HUES6 (cell line): ENCODE data around the gene TRPM3.
"Not testable (repeated sequence)": the region's sequence is repeated elsewhere in the genome, so short reads cannot be mapped to it uniquely, and the experiment has no call there.

Experiments
- H3K27ac ChIP-seq: 2 replicates; pipeline ENCODE4 v1.7.0; 2013; ENCODE audit warnings: low read depth, mild to moderate bottlenecking, low read length, inconsistent platforms
- H3K27me3 ChIP-seq: 2 replicates; pipeline ENCODE4 v1.6.1; 2013; ENCODE audit warnings: low read length; ENCODE audit not compliant: control insufficient read depth, insufficient read depth
- H3K36me3 ChIP-seq: 2 replicates; pipeline ENCODE4 v1.6.1; 2013; ENCODE audit warnings: low read length; ENCODE audit not compliant: control insufficient read depth, insufficient read depth
- H3K4me1 ChIP-seq: 2 replicates; pipeline ENCODE4 v1.6.1; 2013; ENCODE audit warnings: low read length; ENCODE audit not compliant: control insufficient read depth, insufficient read depth
- H3K4me3 ChIP-seq: 2 replicates; pipeline ENCODE4 v1.5.1; 2013; ENCODE audit warnings: low read depth, low read length
- H3K9ac ChIP-seq: one replicate; pipeline ENCODE4 v1.6.1; 2013; ENCODE audit warnings: mild to moderate bottlenecking, low read length
- H3K9me3 ChIP-seq: 2 replicates; pipeline ENCODE4 v1.6.1; 2013; ENCODE audit warnings: low read depth, low read length; ENCODE audit not compliant: control insufficient read depth, insufficient read depth

The TRPM3 gene

GRCh38 chr9:70778568-70778967, 342.9 kb downstream of the TRPM3 start:
- no peaks in the 10 kb centered on the region for H3K4me1 ChIP-seq
- H3K9me3 ChIP-seq = no peaks in the 10 kb centered on the region
- H3K36me3 ChIP-seq = no peaks in the 10 kb centered on the region
- no peak overlapping the region for H3K4me3 ChIP-seq
- H3K27ac ChIP-seq = no peak overlapping the region
- no peak overlapping the region for H3K9ac ChIP-seq
- no peaks in the 10 kb centered on the region for H3K27me3 ChIP-seq

GRCh38 chr9:70773579-70773978, 347.8 kb downstream of the TRPM3 start:
- Histone ChIP-seq H3K36me3 (no peaks in the 10 kb centered on the region), H3K4me3 (no peak overlapping the region), H3K9ac (no peak overlapping the region), H3K4me1 (no peaks in the 10 kb centered on the region), H3K27ac (no peak overlapping the region), H3K27me3 (no peaks in the 10 kb centered on the region), H3K9me3 (no peaks in the 10 kb centered on the region)

- H3K36me3 ChIP-seq = no peaks in the 10 kb centered on the region
- H3K27ac ChIP-seq = no peak overlapping the region
- no peaks in the 10 kb centered on the region for H3K27me3 ChIP-seq
- no peaks in the 10 kb centered on the region for H3K9me3 ChIP-seq
- H3K9ac ChIP-seq = no peak overlapping the region
- no peak overlapping the region for H3K4me3 ChIP-seq
- H3K4me1 ChIP-seq = no peaks in the 10 kb centered on the region
These were observed 348.8 kb downstream of the TRPM3 start for GRCh38 chr9:70772601-70773000.

GRCh38 chr9:70765946-70766345, 355.5 kb downstream of the TRPM3 start:
- no peak overlapping the region for H3K4me3 ChIP-seq
- 0 out of 2 replicates have a peak, but pooled peaks cover 2% of the 10 kb centered on the region for H3K4me1 ChIP-seq
- no peak overlapping the region for H3K9ac ChIP-seq
- no peaks in the 10 kb centered on the region for H3K36me3 ChIP-seq
- H3K27ac ChIP-seq = no peak overlapping the region
- no peaks in the 10 kb centered on the region for H3K27me3 ChIP-seq
- H3K9me3 ChIP-seq = no peaks in the 10 kb centered on the region

GRCh38 chr9:70761139-70761670, 360.2 kb downstream of the TRPM3 start:
- no peaks in the 10 kb centered on the region for H3K27me3 ChIP-seq
- H3K4me3 ChIP-seq = no peak overlapping the region
- 0 out of 2 replicates have a peak, but pooled peaks cover 2% of the 10 kb centered on the region for H3K4me1 ChIP-seq
- no peak overlapping the region for H3K9ac ChIP-seq
- H3K36me3 ChIP-seq = no peaks in the 10 kb centered on the region
- no peak overlapping the region for H3K27ac ChIP-seq
- no peaks in the 10 kb centered on the region for H3K9me3 ChIP-seq

- Histone ChIP-seq H3K4me1 (0 out of 2 replicates have a peak, but pooled peaks cover 2% of the 10 kb centered on the region), H3K36me3 (no peaks in the 10 kb centered on the region), H3K27me3 (no peaks in the 10 kb centered on the region), H3K27ac (no peak overlapping the region), H3K9ac (no peak overlapping the region), H3K9me3 (no peaks in the 10 kb centered on the region), H3K4me3 (no peak overlapping the region)
These were observed 361.2 kb downstream of the TRPM3 start for GRCh38 chr9:70760228-70760627.

- no peak overlapping the region for H3K9ac ChIP-seq
- no peaks in the 10 kb centered on the region for H3K9me3 ChIP-seq
- H3K27me3 ChIP-seq = no peaks in the 10 kb centered on the region
- no peak overlapping the region for H3K4me3 ChIP-seq
- no peaks in the 10 kb centered on the region for H3K36me3 ChIP-seq
- no peak overlapping the region for H3K27ac ChIP-seq
- no peaks in the 10 kb centered on the region for H3K4me1 ChIP-seq
These were observed 368.1 kb downstream of the TRPM3 start for GRCh38 chr9:70753311-70753710.

GRCh38 chr9:70749066-70749465, 372.4 kb downstream of the TRPM3 start:
- no peaks in the 10 kb centered on the region for H3K9me3 ChIP-seq
- H3K9ac ChIP-seq = no peak overlapping the region
- H3K36me3 ChIP-seq = no peaks in the 10 kb centered on the region
- no peaks in the 10 kb centered on the region for H3K27me3 ChIP-seq
- no peak overlapping the region for H3K27ac ChIP-seq
- H3K4me3 ChIP-seq = no peak overlapping the region
- H3K4me1 ChIP-seq = no peaks in the 10 kb centered on the region

- no peaks in the 10 kb centered on the region for H3K27me3 ChIP-seq
- no peak overlapping the region for H3K27ac ChIP-seq
- no peaks in the 10 kb centered on the region for H3K9me3 ChIP-seq
- H3K4me3 ChIP-seq = no peak overlapping the region
- H3K4me1 ChIP-seq = no peaks in the 10 kb centered on the region
- H3K36me3 ChIP-seq = no peaks in the 10 kb centered on the region
- H3K9ac ChIP-seq = no peak overlapping the region
These were observed 374.1 kb downstream of the TRPM3 start for GRCh38 chr9:70747261-70747718.

GRCh38 chr9:70746760-70747159, 374.7 kb downstream of the TRPM3 start:
- no peaks in the 10 kb centered on the region for H3K9me3 ChIP-seq
- no peaks in the 10 kb centered on the region for H3K4me1 ChIP-seq
- H3K27ac ChIP-seq = no peak overlapping the region
- H3K27me3 ChIP-seq = no peaks in the 10 kb centered on the region
- H3K36me3 ChIP-seq = no peaks in the 10 kb centered on the region
- no peak overlapping the region for H3K9ac ChIP-seq
- H3K4me3 ChIP-seq = no peak overlapping the region

GRCh38 chr9:70746316-70746715, 375.1 kb downstream of the TRPM3 start:
- no peaks in the 10 kb centered on the region for H3K27me3 ChIP-seq
- H3K4me1 ChIP-seq = no peaks in the 10 kb centered on the region
- no peak overlapping the region for H3K9ac ChIP-seq
- H3K4me3 ChIP-seq = no peak overlapping the region
- H3K27ac ChIP-seq = no peak overlapping the region
- H3K36me3 ChIP-seq = no peaks in the 10 kb centered on the region
- no peaks in the 10 kb centered on the region for H3K9me3 ChIP-seq

- not testable (repeated sequence) for H3K9me3 ChIP-seq, H3K9ac ChIP-seq, H3K36me3 ChIP-seq, H3K27me3 ChIP-seq, H3K4me3 ChIP-seq, H3K27ac ChIP-seq, H3K4me1 ChIP-seq
These were observed 396.6 kb downstream of the TRPM3 start for GRCh38 chr9:70724794-70725193.
